AG04449 (cell line): ENCODE data around the gene PPARG.

Source experiments
- CTCF ChIA-PET: fragments of 350-600 bp; formaldehyde crosslinking; extraction: SDS; loops from one replicate; lab custom pipeline; 2021; ENCODE audit warnings: antibody characterized with exemption; lab: Yijun Ruan, JAX
- POLR2A ChIA-PET: fragments of 400-600, 350-600 bp; formaldehyde crosslinking; extraction: SDS; loops from one replicate; lab custom pipeline; 2020; ENCODE audit warnings: antibody characterized with exemption, inconsistent platforms; lab: Yijun Ruan, JAX
- DNase-seq: peaks from one replicate; pipeline ENCODE4 v3.0.0-alpha.2; 2010; ENCODE audit warnings: low read depth, low spot score
- H3K4me3 ChIP-seq: 2 replicates; pipeline ENCODE4 v1.5.1; 2011; ENCODE audit warnings: low read depth, mild to moderate bottlenecking, control low read depth, low read length
- CTCF ChIP-seq: IDR thresholded peaks from one replicate; pipeline ENCODE4 v1.5.1; 2011; ENCODE audit warnings: mild to moderate bottlenecking, moderate library complexity, low read length, control low read depth, inconsistent platforms; ENCODE audit not compliant: insufficient read depth; ENCODE audit errors: missing control alignments

PPARG gene

DNA sequence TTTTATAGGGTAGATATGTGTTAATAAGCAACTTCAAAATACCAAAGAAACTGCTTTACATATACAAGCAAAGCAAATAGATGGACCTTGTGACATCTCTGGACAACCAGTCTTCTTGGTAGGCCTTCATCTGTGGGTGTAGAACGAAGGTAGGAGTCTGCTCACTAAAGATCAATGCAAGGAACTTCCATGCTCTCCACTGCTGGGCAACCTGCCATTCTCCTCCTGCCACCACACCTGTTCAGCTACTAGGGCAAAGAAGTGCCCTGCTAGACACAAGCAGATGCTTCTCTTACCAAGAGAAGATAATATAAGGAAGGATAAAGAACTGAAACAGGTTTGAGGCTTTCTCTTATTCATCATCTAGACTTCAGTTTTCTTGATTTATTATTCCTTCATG is 12.6 kb downstream of the PPARG start:
- no peak overlapping the region for H3K4me3 ChIP-seq
- no peak for TF ChIP-seq CTCF
- POLR2A ChIA-PET: no interaction called here
- CTCF ChIA-PET: no interaction called here
- no peak for DNase-seq

GRCh38 chr3:12302564-12302963 is 13.7 kb downstream of the PPARG start:
- no peak for TF ChIP-seq CTCF
- no peak overlapping the region for H3K4me3 ChIP-seq
- POLR2A ChIA-PET: no interaction called here
- CTCF ChIA-PET: no interaction called here
- DNase-seq: no peak

- ChIA-PET POLR2A (no interaction called here), CTCF (interaction anchor here (1.7 kb wide), 1 partner anchor 8 kb away, joined by 5 read pairs; no protein-coding TSS in a partner anchor)
- no peak for TF ChIP-seq CTCF
Measured at GRCh38 chr3:12303534-12303933, 14.7 kb downstream of the PPARG start.

GRCh38 chr3:12303993-12304392 is 15.1 kb downstream of the PPARG start:
- POLR2A ChIA-PET: no interaction called here
- CTCF ChIA-PET: interaction anchor here (1.7 kb wide), 1 partner anchor 9 kb away, joined by 5 read pairs; no protein-coding TSS in a partner anchor
- no peak for TF ChIP-seq CTCF
- no peak for DNase-seq
- no peak overlapping the region for H3K4me3 ChIP-seq

More at GRCh38 chr3:12303534-12303933, 14.7 kb downstream of the PPARG start:
- no peak overlapping the region for H3K4me3 ChIP-seq
- peak; percentile 90 for DNase-seq

DNA sequence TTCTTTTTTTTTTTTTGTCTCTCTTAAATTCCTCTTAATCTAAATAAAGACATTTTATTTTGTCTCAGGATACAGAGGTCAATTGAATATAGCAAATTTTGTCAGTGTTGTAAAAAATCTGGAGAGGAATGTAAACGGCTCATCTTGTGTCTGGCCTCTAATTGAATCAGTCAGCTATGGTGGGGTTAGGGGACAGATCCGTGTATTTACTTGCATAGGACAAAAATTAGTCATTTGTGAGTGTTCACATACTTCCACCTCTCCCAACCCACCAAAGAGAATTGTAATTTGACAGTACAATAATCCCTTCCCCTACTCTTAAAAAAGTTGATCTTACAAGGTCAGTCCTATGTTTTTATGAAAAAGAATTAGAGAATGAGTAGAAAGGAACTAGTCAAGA is 18.3 kb downstream of the PPARG start:
- ChIA-PET CTCF (interaction anchor here (1.0 kb wide), 1 partner anchor 116 kb away, joined by 3 read pairs; no protein-coding TSS in a partner anchor), POLR2A (no interaction called here)
- no peak for DNase-seq
- no peak for TF ChIP-seq CTCF
- H3K4me3 ChIP-seq: no peak overlapping the region

GRCh38 chr3:12308517-12308916 is 19.6 kb downstream of the PPARG start:
- CTCF ChIA-PET: no interaction called here
- POLR2A ChIA-PET: no interaction called here
- H3K4me3 ChIP-seq: no peak overlapping the region
- no peak for TF ChIP-seq CTCF
- DNase-seq: peak; percentile 93
